WTC11 (cell line): ENCODE measurements around the gene XPNPEP3. TPM values are rescaled to one million over a fixed set of nuclear protein-coding genes. Genes with fewer than 3 reads are reported as not detected.

ENCODE experiments used
- ATAC-seq: fragments of 200-7000 bp; cut with Tn5 transposase; 2 replicates; pipeline ENCODE4 v1.10.0; 2021; ENCODE audit warnings: mild to moderate bottlenecking, moderate library complexity
- CTCF ChIA-PET: fragments of 300-600 bp; sonication (Branson Sonifier 250); formaldehyde crosslinking; loops from one replicate; lab custom pipeline; 2021; ENCODE audit warnings: antibody characterized with exemption; lab: Charles Lee
- POLR2A ChIA-PET: fragments of 350-600 bp; sonication (Branson Sonifier 250); formaldehyde crosslinking; loops from one replicate; lab custom pipeline; 2021; ENCODE audit warnings: antibody characterized with exemption; lab: Charles Lee
- DNase-seq: peaks from one replicate; pipeline ENCODE4 v3.0.0; 2021; ENCODE audit warnings: low spot score
- H3K27ac Mint-ChIP-seq: 2 replicates; pipeline ENCODE4 v1.8.0; 2021; ENCODE audit warnings: mixed read lengths
- H3K27me3 Mint-ChIP-seq: 2 replicates; pipeline ENCODE4 v1.8.0; 2021; ENCODE audit warnings: low read depth, mild to moderate bottlenecking, moderate library complexity, mixed read lengths
- H3K36me3 Mint-ChIP-seq: 2 replicates; pipeline ENCODE4 v1.8.0; 2021; ENCODE audit warnings: mixed read lengths
- H3K4me1 Mint-ChIP-seq: 2 replicates; pipeline ENCODE4 v1.8.0; 2022; ENCODE audit warnings: mixed read lengths
- H3K4me3 Mint-ChIP-seq: 2 replicates; pipeline ENCODE4 v1.8.0; 2021; ENCODE audit warnings: mild to moderate bottlenecking, moderate library complexity, mixed read lengths
- H3K9me3 Mint-ChIP-seq: 2 replicates; pipeline ENCODE4 v1.8.0; 2021; ENCODE audit warnings: mixed read lengths
- CBFB ChIP-seq: sonication (generic); formaldehyde crosslinking; IDR thresholded peaks from 2 replicates; pipeline ENCODE4 v1.8.1; 2022; ENCODE audit warnings: mild to moderate bottlenecking, low read depth, missing genetic modification reagents
- FOXJ3 ChIP-seq: sonication (generic); formaldehyde crosslinking; IDR thresholded peaks from 2 replicates; pipeline ENCODE4 v1.9.0; 2021; ENCODE audit warnings: missing genetic modification reagents, mild to moderate bottlenecking, borderline replicate concordance
- FOXK1 ChIP-seq: sonication (generic); formaldehyde crosslinking; IDR thresholded peaks from 2 replicates; pipeline ENCODE4 v1.8.0; 2022; ENCODE audit warnings: mild to moderate bottlenecking, moderate library complexity, missing genetic modification reagents
- GRHL2 ChIP-seq: fragments of 250-450 bp; sonication (Bioruptor Pico); IDR thresholded peaks from 2 replicates; pipeline ENCODE4 v1.8.0; 2022; ENCODE audit warnings: mild to moderate bottlenecking, moderate library complexity; ENCODE audit not compliant: insufficient replicate concordance, severe bottlenecking
- HMGA2 ChIP-seq: fragments of 250-450 bp; sonication (Bioruptor Pico); IDR thresholded peaks from 2 replicates; pipeline ENCODE4 v1.4.0; 2021; ENCODE audit warnings: mild to moderate bottlenecking, moderate library complexity
- JUN ChIP-seq: sonication (generic); formaldehyde crosslinking; IDR thresholded peaks from 2 replicates; pipeline ENCODE4 v1.8.0; 2023; ENCODE audit warnings: mild to moderate bottlenecking, missing genetic modification reagents
- NFE2L1 ChIP-seq: sonication (generic); formaldehyde crosslinking; IDR thresholded peaks from 2 replicates; pipeline ENCODE4 v1.8.1; 2023; ENCODE audit warnings: missing genetic modification reagents
- NR1H2 ChIP-seq: sonication (generic); formaldehyde crosslinking; IDR thresholded peaks from 2 replicates; pipeline ENCODE4 v1.9.0; 2021; ENCODE audit warnings: mild to moderate bottlenecking, moderate library complexity, missing genetic modification reagents
- PREB ChIP-seq: sonication (generic); formaldehyde crosslinking; IDR thresholded peaks from 2 replicates; pipeline ENCODE4 v1.8.1; 2022; ENCODE audit warnings: mild to moderate bottlenecking, missing genetic modification reagents, moderate library complexity, borderline replicate concordance
- PRRX2 ChIP-seq: fragments of 250-450 bp; sonication (Bioruptor Pico); IDR thresholded peaks from 2 replicates; pipeline ENCODE4 v1.8.0; 2021; ENCODE audit warnings: mild to moderate bottlenecking
- STAT6 ChIP-seq: sonication (generic); formaldehyde crosslinking; conservative IDR thresholded peaks from 2 replicates; pipeline ENCODE4 v1.8.1; 2023; ENCODE audit warnings: mild to moderate bottlenecking, low read depth, missing genetic modification reagents, moderate library complexity
- TEAD4 ChIP-seq: sonication (generic); formaldehyde crosslinking; IDR thresholded peaks from 2 replicates; pipeline ENCODE4 v1.8.0; 2022; ENCODE audit warnings: mild to moderate bottlenecking, missing genetic modification reagents
- ZBTB21 ChIP-seq: sonication (generic); formaldehyde crosslinking; IDR thresholded peaks from 2 replicates; pipeline ENCODE4 v1.8.1; 2023; ENCODE audit warnings: mild to moderate bottlenecking, missing genetic modification reagents, borderline replicate concordance
- ZBTB43 ChIP-seq: sonication (generic); formaldehyde crosslinking; IDR thresholded peaks from 2 replicates; pipeline ENCODE4 v1.8.1; 2023; ENCODE audit warnings: mild to moderate bottlenecking, missing genetic modification reagents
- ZNF121 ChIP-seq: sonication (generic); formaldehyde crosslinking; IDR thresholded peaks from 2 replicates; pipeline ENCODE4 v1.8.0; 2023; ENCODE audit warnings: missing genetic modification reagents
- ZNF138 ChIP-seq: sonication (generic); formaldehyde crosslinking; conservative IDR thresholded peaks from 2 replicates; pipeline ENCODE4 v1.8.1; 2022; ENCODE audit warnings: mild to moderate bottlenecking, moderate library complexity, missing genetic modification reagents
- ZNF232 ChIP-seq: sonication (generic); formaldehyde crosslinking; IDR thresholded peaks from 2 replicates; pipeline ENCODE4 v1.8.0; 2022; ENCODE audit warnings: mild to moderate bottlenecking, missing genetic modification reagents
- ZNF317 ChIP-seq: sonication (generic); formaldehyde crosslinking; IDR thresholded peaks from 2 replicates; pipeline ENCODE4 v1.8.1; 2023; ENCODE audit warnings: low read depth, mild to moderate bottlenecking, moderate library complexity, missing genetic modification reagents, borderline replicate concordance
- ZNF396 ChIP-seq: fragments of 250-450 bp; sonication (Bioruptor Pico); IDR thresholded peaks from 2 replicates; pipeline ENCODE4 v1.8.0; 2021; ENCODE audit warnings: mild to moderate bottlenecking, moderate library complexity, borderline replicate concordance
- ZNF671 ChIP-seq: fragments of 250-450 bp; sonication (Bioruptor Pico); IDR thresholded peaks from 2 replicates; pipeline ENCODE4 v1.8.0; 2021; ENCODE audit warnings: mild to moderate bottlenecking
- total RNA-seq: library from RNA; stranded (reverse); gene quantifications from 3 replicates; pipeline ENCODE4 v1.2.3, GENCODE V29; 2021
- TF ChIP-seq, protein P1 (sequence below): sonication (generic); formaldehyde crosslinking; IDR thresholded peaks from 2 replicates; pipeline ENCODE4 v1.8.1; 2023; ENCODE audit warnings: mild to moderate bottlenecking, moderate library complexity, missing genetic modification reagents
- TF ChIP-seq, protein P2 (sequence below): sonication (generic); formaldehyde crosslinking; IDR thresholded peaks from 2 replicates; pipeline ENCODE4 v1.8.0; 2022; ENCODE audit warnings: missing genetic modification reagents
- TF ChIP-seq, protein P3 (sequence below): sonication (generic); formaldehyde crosslinking; IDR thresholded peaks from 2 replicates; pipeline ENCODE4 v1.8.0; 2022; ENCODE audit warnings: mild to moderate bottlenecking, missing genetic modification reagents
- TF ChIP-seq, protein P4 (sequence below): fragments of 250-450 bp; sonication (Bioruptor Pico); IDR thresholded peaks from 2 replicates; pipeline ENCODE4 v2.1.2; 2022; ENCODE audit warnings: mild to moderate bottlenecking, moderate library complexity

Gene XPNPEP3
- total RNA-seq, 1 experiment from 2014 or later, result 28.2 TPM

- TF ChIP-seq TEAD4 (CRISPR knock-in tag), result no peak
- no peak for TF ChIP-seq ZNF671 (CRISPR knock-in tag)
- TF ChIP-seq PRRX2, result no peak
- TF ChIP-seq ZNF317 (CRISPR knock-in tag), result no peak
- TF ChIP-seq GRHL2 (CRISPR knock-in tag), result no peak
- no peak for TF ChIP-seq ZBTB43 (CRISPR knock-in tag)
- TF ChIP-seq, protein P1, sequence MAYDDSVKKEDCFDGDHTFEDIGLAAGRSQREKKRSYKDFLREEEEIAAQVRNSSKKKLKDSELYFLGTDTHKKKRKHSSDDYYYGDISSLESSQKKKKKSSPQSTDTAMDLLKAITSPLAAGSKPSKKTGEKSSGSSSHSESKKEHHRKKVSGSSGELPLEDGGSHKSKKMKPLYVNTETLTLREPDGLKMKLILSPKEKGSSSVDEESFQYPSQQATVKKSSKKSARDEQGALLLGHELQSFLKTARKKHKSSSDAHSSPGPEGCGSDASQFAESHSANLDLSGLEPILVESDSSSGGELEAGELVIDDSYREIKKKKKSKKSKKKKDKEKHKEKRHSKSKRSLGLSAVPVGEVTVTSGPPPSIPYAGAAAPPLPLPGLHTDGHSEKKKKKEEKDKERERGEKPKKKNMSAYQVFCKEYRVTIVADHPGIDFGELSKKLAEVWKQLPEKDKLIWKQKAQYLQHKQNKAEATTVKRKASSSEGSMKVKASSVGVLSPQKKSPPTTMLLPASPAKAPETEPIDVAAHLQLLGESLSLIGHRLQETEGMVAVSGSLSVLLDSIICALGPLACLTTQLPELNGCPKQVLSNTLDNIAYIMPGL (CRISPR knock-in tag), result no peak
- no peak for TF ChIP-seq HMGA2 (CRISPR knock-in tag)
- TF ChIP-seq FOXK1 (CRISPR knock-in tag), result no peak
- TF ChIP-seq, protein P2, sequence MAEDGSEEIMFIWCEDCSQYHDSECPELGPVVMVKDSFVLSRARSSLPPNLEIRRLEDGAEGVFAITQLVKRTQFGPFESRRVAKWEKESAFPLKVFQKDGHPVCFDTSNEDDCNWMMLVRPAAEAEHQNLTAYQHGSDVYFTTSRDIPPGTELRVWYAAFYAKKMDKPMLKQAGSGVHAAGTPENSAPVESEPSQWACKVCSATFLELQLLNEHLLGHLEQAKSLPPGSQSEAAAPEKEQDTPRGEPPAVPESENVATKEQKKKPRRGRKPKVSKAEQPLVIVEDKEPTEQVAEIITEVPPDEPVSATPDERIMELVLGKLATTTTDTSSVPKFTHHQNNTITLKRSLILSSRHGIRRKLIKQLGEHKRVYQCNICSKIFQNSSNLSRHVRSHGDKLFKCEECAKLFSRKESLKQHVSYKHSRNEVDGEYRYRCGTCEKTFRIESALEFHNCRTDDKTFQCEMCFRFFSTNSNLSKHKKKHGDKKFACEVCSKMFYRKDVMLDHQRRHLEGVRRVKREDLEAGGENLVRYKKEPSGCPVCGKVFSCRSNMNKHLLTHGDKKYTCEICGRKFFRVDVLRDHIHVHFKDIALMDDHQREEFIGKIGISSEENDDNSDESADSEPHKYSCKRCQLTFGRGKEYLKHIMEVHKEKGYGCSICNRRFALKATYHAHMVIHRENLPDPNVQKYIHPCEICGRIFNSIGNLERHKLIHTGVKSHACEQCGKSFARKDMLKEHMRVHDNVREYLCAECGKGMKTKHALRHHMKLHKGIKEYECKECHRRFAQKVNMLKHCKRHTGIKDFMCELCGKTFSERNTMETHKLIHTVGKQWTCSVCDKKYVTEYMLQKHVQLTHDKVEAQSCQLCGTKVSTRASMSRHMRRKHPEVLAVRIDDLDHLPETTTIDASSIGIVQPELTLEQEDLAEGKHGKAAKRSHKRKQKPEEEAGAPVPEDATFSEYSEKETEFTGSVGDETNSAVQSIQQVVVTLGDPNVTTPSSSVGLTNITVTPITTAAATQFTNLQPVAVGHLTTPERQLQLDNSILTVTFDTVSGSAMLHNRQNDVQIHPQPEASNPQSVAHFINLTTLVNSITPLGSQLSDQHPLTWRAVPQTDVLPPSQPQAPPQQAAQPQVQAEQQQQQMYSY (CRISPR knock-in tag), result no peak
- no peak for TF ChIP-seq STAT6 (CRISPR knock-in tag)
- TF ChIP-seq ZNF121 (CRISPR knock-in tag), result no peak
- Mint-ChIP-seq H3K4me3 (no peak within 1 kb of the TSS), H3K9me3 (no peaks in the 10 kb centered on the region), H3K27ac (peak within 1 kb of the TSS; percentile 32; the same call in 1 of the 2 replicates), H3K27me3 (no peaks in the 10 kb centered on the region), H3K4me1 (peaks cover 17% of the 10 kb centered on the region), H3K36me3 (peaks cover 6% of the 10 kb centered on the region)
- ChIA-PET CTCF (interaction anchor here (1.0 kb wide), 1 partner anchor 37 kb away, joined by 3 read pairs; no protein-coding TSS in a partner anchor), POLR2A (interaction anchor here (0.6 kb wide), 1 partner anchor 68 kb away, joined by 3 read pairs; no protein-coding TSS in a partner anchor)
- DNase-seq (no peak), ATAC-seq (no peak)
These were observed 5.1 kb downstream of the XPNPEP3 start, which contains the start of gene DNAJB7 for GRCh38 chr22:40862013-40862412. TSS of gene DNAJB7 (minus strand) at chr22:40862113. CDS start at chr22:40861994, 119 bp downstream.

DNA sequence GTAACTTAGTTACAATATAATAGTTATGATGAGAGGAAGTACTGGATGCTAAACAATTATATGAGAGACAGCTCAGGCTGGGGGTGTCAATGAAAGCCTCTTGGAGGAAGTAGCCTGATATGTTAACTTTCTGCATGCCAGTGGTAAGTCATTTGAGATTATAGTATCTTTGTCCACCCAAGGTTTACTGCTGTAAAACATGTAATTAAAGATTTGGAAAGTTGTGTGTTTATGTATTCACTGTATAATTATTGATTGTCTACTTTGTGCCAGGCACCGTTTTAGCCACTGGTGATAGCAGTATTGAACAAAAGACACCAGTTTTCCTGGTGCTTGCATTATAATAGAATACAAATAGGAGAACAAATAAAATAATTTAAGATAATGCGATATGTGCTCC lies 5.6 kb downstream of the XPNPEP3 start:
- Mint-ChIP-seq H3K4me3 (no peak overlapping the region), H3K36me3 (peaks cover 6% of the 10 kb centered on the region), H3K27me3 (no peaks in the 10 kb centered on the region), H3K27ac (no peak overlapping the region), H3K9me3 (no peaks in the 10 kb centered on the region), H3K4me1 (peaks cover 17% of the 10 kb centered on the region)
- POLR2A ChIA-PET, result interaction anchor here (0.6 kb wide), 1 partner anchor 67 kb away, joined by 3 read pairs; no protein-coding TSS in a partner anchor
- no peak for DNase-seq
- CTCF ChIA-PET, result no interaction called here
- ATAC-seq, result no peak
- TF ChIP-seq, protein P3, sequence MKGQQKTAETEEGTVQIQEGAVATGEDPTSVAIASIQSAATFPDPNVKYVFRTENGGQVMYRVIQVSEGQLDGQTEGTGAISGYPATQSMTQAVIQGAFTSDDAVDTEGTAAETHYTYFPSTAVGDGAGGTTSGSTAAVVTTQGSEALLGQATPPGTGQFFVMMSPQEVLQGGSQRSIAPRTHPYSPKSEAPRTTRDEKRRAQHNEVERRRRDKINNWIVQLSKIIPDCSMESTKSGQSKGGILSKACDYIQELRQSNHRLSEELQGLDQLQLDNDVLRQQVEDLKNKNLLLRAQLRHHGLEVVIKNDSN (CRISPR knock-in tag), result no peak
- TF ChIP-seq NFE2L1 (CRISPR knock-in tag), result no peak
- no peak for TF ChIP-seq JUN (CRISPR knock-in tag)
- no peak for TF ChIP-seq PREB (CRISPR knock-in tag)
- no peak for TF ChIP-seq NR1H2 (CRISPR knock-in tag)
- TF ChIP-seq, protein P4, sequence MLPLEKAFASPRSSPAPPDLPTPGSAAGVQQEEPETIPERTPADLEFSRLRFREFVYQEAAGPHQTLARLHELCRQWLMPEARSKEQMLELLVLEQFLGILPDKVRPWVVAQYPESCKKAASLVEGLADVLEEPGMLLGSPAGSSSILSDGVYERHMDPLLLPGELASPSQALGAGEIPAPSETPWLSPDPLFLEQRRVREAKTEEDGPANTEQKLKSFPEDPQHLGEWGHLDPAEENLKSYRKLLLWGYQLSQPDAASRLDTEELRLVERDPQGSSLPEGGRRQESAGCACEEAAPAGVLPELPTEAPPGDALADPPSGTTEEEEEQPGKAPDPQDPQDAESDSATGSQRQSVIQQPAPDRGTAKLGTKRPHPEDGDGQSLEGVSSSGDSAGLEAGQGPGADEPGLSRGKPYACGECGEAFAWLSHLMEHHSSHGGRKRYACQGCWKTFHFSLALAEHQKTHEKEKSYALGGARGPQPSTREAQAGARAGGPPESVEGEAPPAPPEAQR (CRISPR knock-in tag), result no peak
- TF ChIP-seq ZNF138 (CRISPR knock-in tag), result no peak
- no peak for TF ChIP-seq ZNF232 (CRISPR knock-in tag)
- no peak for TF ChIP-seq CBFB (CRISPR knock-in tag)
- no peak for TF ChIP-seq ZNF396 (CRISPR knock-in tag)
- no peak for TF ChIP-seq FOXJ3 (CRISPR knock-in tag)
- no peak for TF ChIP-seq ZBTB21
